Prostate gland (tissue), 2 donors: ENCODE results near the gene POLR3K.

Experiments
- POLR2A ChIP-seq: fragments of 450-650 bp; IDR thresholded peaks from one replicate; pipeline ENCODE4 v1.6.1; 2016; ENCODE audit warnings: antibody characterized with exemption, mild to moderate bottlenecking
- POLR2AphosphoS5 ChIP-seq: sonication (generic); formaldehyde crosslinking; IDR thresholded peaks from one replicate; pipeline ENCODE4 v1.6.1; 2017; ENCODE audit warnings: antibody characterized with exemption
- TF ChIP-seq, protein P1 (sequence below), 4 experiments: fragments of 200-600 bp in 2 of 4; fragments of 450-650 bp in 2 of 4; sonication (generic) in 2 of 4; IDR thresholded peaks; 1 replicate in 3 of 4; 2 replicates in 1 of 4; pipeline ENCODE4 v1.5.1; 2016 to 2019; ENCODE audit warnings: antibody characterized with exemption in 4 of 4, mild to moderate bottlenecking in 2 of 4, moderate library complexity in 2 of 4

DNA sequence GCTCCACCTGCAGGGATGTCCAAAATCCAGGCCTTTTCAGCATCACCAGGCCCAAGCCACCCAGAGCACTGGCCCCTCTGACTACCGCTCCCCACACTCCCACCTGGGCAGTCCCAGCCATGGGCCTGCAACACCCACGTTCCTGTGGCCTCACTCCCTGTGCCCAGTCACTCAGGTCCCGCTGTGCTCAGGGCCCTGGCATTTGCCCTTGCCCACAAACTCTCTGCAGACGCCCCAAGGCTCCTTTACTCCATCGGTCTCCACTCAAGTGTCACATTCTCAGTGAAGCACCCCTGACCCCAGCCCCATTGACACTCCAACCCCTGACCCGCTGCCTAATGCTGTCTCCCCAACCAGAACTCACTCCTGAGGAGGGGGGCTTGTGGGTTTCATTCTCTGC, 48.2 kb upstream of the POLR3K start:
- TF ChIP-seq, protein P1, sequence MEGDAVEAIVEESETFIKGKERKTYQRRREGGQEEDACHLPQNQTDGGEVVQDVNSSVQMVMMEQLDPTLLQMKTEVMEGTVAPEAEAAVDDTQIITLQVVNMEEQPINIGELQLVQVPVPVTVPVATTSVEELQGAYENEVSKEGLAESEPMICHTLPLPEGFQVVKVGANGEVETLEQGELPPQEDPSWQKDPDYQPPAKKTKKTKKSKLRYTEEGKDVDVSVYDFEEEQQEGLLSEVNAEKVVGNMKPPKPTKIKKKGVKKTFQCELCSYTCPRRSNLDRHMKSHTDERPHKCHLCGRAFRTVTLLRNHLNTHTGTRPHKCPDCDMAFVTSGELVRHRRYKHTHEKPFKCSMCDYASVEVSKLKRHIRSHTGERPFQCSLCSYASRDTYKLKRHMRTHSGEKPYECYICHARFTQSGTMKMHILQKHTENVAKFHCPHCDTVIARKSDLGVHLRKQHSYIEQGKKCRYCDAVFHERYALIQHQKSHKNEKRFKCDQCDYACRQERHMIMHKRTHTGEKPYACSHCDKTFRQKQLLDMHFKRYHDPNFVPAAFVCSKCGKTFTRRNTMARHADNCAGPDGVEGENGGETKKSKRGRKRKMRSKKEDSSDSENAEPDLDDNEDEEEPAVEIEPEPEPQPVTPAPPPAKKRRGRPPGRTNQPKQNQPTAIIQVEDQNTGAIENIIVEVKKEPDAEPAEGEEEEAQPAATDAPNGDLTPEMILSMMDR (IDR thresholded peaks at IDR 0.05), result no peak
- TF ChIP-seq POLR2AphosphoS5 (no peak), POLR2A (no peak)
